AG10803 (cell line): ENCODE data around the gene LRG1.

Source experiments
- DNase-seq: peaks from one replicate; pipeline ENCODE4 v3.0.0; 2010; ENCODE audit warnings: low read depth
- H3K4me3 ChIP-seq: 2 replicates; pipeline ENCODE4 v1.5.1; 2011; ENCODE audit warnings: mild to moderate bottlenecking, low read length, control low read depth
- CTCF ChIP-seq: conservative IDR thresholded peaks from 2 replicates; pipeline ENCODE4 v1.5.1; 2011; ENCODE audit warnings: mild to moderate bottlenecking, low read length, control low read depth, inconsistent platforms

LRG1 gene

GRCh38 chr19:4575267-4576015, 35.6 kb upstream of the LRG1 start:
- DNase-seq = peak; percentile 96
- no peak overlapping the region for H3K4me3 ChIP-seq
- TF ChIP-seq CTCF = no peak

GRCh38 chr19:4573682-4574081, 33.8 kb upstream of the LRG1 start:
- no peak for DNase-seq
- TF ChIP-seq CTCF = no peak
- H3K4me3 ChIP-seq = no peak overlapping the region

GRCh38 chr19:4571305-4571917, 31.6 kb upstream of the LRG1 start:
- no peak for DNase-seq
- TF ChIP-seq CTCF = no peak

GRCh38 chr19:4570916-4571304, 31.1 kb upstream of the LRG1 start:
- no peak for DNase-seq

More at GRCh38 chr19:4571305-4571917, 31.6 kb upstream of the LRG1 start:
- H3K4me3 ChIP-seq = no peak overlapping the region

GRCh38 chr19:4570402-4570801, 30.6 kb upstream of the LRG1 start:
- TF ChIP-seq CTCF = no peak
- H3K4me3 ChIP-seq = no peak overlapping the region
- DNase-seq = no peak

More at GRCh38 chr19:4570916-4571304, 31.1 kb upstream of the LRG1 start:
- TF ChIP-seq CTCF = no peak
- H3K4me3 ChIP-seq = no peak overlapping the region

GRCh38 chr19:4568886-4569285, 29.1 kb upstream of the LRG1 start:
- no peak for DNase-seq
- TF ChIP-seq CTCF = no peak

GRCh38 chr19:4567584-4568071, 27.8 kb upstream of the LRG1 start:
- TF ChIP-seq CTCF = peak; percentile 71
- H3K4me3 ChIP-seq = no peak overlapping the region
- peak; percentile 35 for DNase-seq

More at GRCh38 chr19:4568886-4569285, 29.1 kb upstream of the LRG1 start:
- H3K4me3 ChIP-seq = no peak overlapping the region
